NCI-H345 (cell line): ENCODE measurements around the gene BAZ1A.

Experiments
- DNase-seq: peaks from one replicate; lab custom pipeline; 2025; lab: John Stamatoyannopoulos, UW

BAZ1A gene

GRCh38 chr14:34722723-34723545 is 152.2 kb downstream of the BAZ1A start:
- DNase-seq, result peak; percentile 69

GRCh38 chr14:34721129-34721528 is 154.0 kb downstream of the BAZ1A start:
- DNase-seq, result no peak

- no peak for DNase-seq
Measured at GRCh38 chr14:34718750-34719304, 156.3 kb downstream of the BAZ1A start.

- no peak for DNase-seq
Measured at GRCh38 chr14:34715127-34715863, 159.9 kb downstream of the BAZ1A start.

GRCh38 chr14:34714320-34715126 is 160.6 kb downstream of the BAZ1A start, which contains the start of gene CFL2:
Gene CFL2, minus strand, starts transcription at chr14:34714593. Its CDS starts 53 bp downstream, at chr14:34714540.
- DNase-seq, result peak; percentile 93

- peak; percentile 57 for DNase-seq
Measured at GRCh38 chr14:34713681-34714319, 161.4 kb downstream of the BAZ1A start.

GRCh38 chr14:34713122-34713680 is 162.0 kb downstream of the BAZ1A start:
- DNase-seq, result no peak

- DNase-seq, result no peak
Measured at GRCh38 chr14:34711796-34712712, 163.1 kb downstream of the BAZ1A start.

- peak; percentile 54 for DNase-seq
Measured at GRCh38 chr14:34711169-34711568, 164.0 kb downstream of the BAZ1A start.

GRCh38 chr14:34710744-34711143 is 164.4 kb downstream of the BAZ1A start:
- DNase-seq, result no peak

- no peak for DNase-seq
Measured at GRCh38 chr14:34710006-34710405, 165.2 kb downstream of the BAZ1A start.

- no peak for DNase-seq
Measured at GRCh38 chr14:34707722-34708121, 167.4 kb downstream of the BAZ1A start.
